Activated naive CD4-positive, alpha-beta T cell treated with anti-CD3 and anti-CD28 coated beads, Interleukin-2, amount 50 U/mL, for 24 hours (primary cell): ENCODE data around the gene CLSTN2.

Source experiments
- H3K27ac Mint-ChIP-seq: one replicate; pipeline ENCODE4 v1.8.0; 2021; ENCODE audit warnings: mild to moderate bottlenecking, mixed read lengths
- H3K27me3 Mint-ChIP-seq: one replicate; pipeline ENCODE4 v1.8.0; 2021; ENCODE audit warnings: mixed read lengths
- H3K36me3 Mint-ChIP-seq: one replicate; pipeline ENCODE4 v1.8.0; 2021; ENCODE audit warnings: mixed read lengths
- H3K4me1 Mint-ChIP-seq: one replicate; pipeline ENCODE4 v1.8.0; 2021; ENCODE audit warnings: mixed read lengths
- H3K4me3 Mint-ChIP-seq: one replicate; pipeline ENCODE4 v1.8.0; 2021; ENCODE audit warnings: mild to moderate bottlenecking, mixed read lengths
- H3K9me3 Mint-ChIP-seq: one replicate; pipeline ENCODE4 v1.8.0; 2021; ENCODE audit warnings: mixed read lengths

Gene CLSTN2

DNA sequence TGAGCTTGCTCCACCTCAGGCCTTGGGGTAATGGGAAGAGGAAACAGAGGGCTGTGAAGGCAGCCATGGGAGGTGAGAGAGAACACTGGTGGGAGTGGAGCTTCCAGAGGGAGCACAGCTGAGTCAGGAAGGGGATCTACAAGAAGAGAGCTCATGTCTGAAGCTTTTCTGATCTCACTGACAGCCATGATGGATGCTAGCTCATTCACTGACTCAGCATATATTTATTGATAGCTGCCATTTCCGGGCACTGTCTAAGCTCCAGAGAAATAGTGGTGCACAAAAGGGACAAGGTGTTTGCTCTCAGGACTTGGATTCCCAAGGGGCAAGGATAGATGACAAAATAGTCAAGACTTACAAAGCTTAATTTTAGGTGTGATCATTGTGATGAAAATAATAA is 218.8 kb downstream of the CLSTN2 start:
- no peaks in the 10 kb centered on the region for H3K36me3 Mint-ChIP-seq
- H3K27ac Mint-ChIP-seq, result no peak overlapping the region
- no peaks in the 10 kb centered on the region for H3K9me3 Mint-ChIP-seq
- H3K27me3 Mint-ChIP-seq, result peaks cover 3% of the 10 kb centered on the region
- H3K4me1 Mint-ChIP-seq, result no peaks in the 10 kb centered on the region
- H3K4me3 Mint-ChIP-seq, result no peak overlapping the region

DNA sequence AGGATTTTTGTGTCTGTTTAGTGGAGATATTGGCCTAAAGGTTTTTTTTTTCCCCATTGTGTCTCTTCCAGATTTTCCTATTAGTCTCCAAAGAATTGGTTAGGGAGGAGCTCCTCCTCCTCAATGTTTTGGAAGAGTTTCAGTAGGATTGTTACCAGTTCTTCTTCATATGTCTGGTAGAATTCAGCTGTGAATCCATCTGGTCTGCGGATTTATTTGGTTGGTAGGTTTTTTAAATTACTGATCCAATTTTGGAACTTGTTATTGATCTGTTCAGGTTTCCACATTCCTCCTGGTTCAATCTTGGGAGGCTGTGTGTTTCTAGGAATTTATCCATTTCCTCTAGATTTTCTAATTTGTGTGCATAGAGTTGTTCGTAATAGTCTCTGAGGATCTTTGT is 222.2 kb downstream of the CLSTN2 start:
- H3K27ac Mint-ChIP-seq, result no peak overlapping the region
- no peaks in the 10 kb centered on the region for H3K4me1 Mint-ChIP-seq
- H3K36me3 Mint-ChIP-seq, result no peaks in the 10 kb centered on the region
- H3K27me3 Mint-ChIP-seq, result peaks cover 4% of the 10 kb centered on the region
- no peaks in the 10 kb centered on the region for H3K9me3 Mint-ChIP-seq
- H3K4me3 Mint-ChIP-seq, result no peak overlapping the region

DNA sequence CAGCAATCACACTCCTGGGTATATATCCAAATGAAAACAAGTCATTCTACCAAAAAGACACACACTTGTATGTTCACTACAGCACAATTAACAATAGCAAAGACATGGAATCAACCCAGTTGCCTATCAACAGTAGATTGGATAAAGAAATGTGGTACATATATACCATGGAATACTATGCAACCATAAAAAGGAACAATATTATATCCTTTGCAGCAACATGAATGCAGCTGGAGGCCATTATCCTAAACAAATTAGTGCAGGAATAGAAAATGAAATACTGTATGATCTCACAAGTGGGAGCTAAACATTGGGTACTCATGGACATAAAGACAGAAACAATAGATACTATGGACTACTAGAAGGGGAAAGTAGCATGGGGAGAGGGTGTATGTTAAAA is 224.7 kb downstream of the CLSTN2 start:
- Mint-ChIP-seq H3K36me3 (no peaks in the 10 kb centered on the region), H3K27me3 (peaks cover 4% of the 10 kb centered on the region), H3K27ac (no peak overlapping the region), H3K9me3 (no peaks in the 10 kb centered on the region), H3K4me3 (no peak overlapping the region), H3K4me1 (no peaks in the 10 kb centered on the region)

DNA sequence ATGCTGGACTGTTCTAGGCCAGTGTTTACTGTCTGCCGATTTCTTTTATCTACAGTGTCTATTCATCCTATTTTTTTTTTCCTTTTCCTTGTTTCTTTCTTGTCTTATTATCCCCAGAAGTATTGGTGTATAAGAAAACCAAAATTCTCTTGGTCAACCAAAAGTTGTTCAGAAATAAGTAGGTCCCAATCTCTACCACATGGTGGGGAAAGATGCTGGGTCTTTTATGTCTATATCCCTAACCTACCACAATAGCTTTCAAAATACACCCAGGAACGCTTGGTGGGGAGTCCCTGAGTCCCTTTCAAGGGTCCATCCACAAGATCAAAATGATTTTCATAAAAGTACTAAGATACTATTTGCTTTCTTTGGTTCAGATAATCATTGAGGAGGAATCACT is 225.6 kb downstream of the CLSTN2 start:
- no peaks in the 10 kb centered on the region for H3K36me3 Mint-ChIP-seq
- H3K4me1 Mint-ChIP-seq, result no peaks in the 10 kb centered on the region
- H3K27me3 Mint-ChIP-seq, result peaks cover 4% of the 10 kb centered on the region
- H3K9me3 Mint-ChIP-seq, result no peaks in the 10 kb centered on the region
- H3K4me3 Mint-ChIP-seq, result no peak overlapping the region
- no peak overlapping the region for H3K27ac Mint-ChIP-seq

DNA sequence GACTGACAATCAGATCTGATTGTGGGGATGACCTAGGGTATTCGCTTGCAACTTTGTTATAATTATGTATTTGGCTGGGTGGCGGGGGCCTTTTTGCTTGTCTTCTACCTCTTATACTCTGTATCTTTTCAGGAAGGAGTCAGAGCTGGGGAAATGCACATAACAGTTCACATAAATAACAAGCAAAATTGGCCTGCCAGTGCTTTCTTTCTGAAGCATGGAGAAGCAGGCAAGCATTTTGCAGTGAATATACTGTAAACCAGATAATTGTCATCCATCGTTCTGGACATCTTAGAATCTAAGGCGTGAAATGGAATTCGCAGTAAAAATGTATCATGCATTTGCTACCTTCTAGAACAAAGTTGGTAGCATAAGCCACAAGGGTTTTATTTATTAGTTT is 227.6 kb downstream of the CLSTN2 start:
- Mint-ChIP-seq H3K4me1 (no peaks in the 10 kb centered on the region), H3K9me3 (no peaks in the 10 kb centered on the region), H3K27me3 (peaks cover 2% of the 10 kb centered on the region), H3K4me3 (no peak overlapping the region), H3K27ac (no peak overlapping the region), H3K36me3 (no peaks in the 10 kb centered on the region)

DNA sequence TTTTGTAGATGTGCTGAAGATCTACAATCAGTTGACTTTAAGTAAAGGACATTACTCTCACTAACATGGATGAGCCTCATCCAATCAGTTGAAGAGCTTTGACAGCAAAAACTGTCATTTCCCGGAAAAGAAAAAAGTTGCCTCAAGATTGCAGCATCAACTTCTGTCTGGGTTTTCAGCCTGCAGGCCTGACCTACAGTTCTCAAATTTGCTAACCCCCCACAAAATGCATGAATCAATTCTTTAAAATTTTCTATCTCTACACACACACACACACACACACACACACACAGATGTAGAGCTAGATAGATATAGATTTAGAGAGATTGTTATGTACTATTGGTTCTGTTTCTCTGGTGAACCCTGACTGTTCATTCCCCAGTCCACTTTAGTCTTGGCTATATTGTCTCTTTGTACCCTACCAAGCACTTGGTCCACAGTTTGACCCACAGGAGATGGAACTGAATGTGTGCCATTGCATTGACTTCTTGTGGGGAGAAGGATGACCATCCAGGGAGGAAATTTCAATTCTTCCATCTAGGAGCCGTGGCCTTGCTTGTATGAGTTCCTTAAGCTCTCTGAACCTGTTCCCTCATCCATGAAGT is 228.3 kb downstream of the CLSTN2 start:
- Mint-ChIP-seq H3K4me1 (no peaks in the 10 kb centered on the region), H3K27me3 (peaks cover 2% of the 10 kb centered on the region), H3K4me3 (no peak overlapping the region), H3K27ac (no peak overlapping the region), H3K9me3 (no peaks in the 10 kb centered on the region), H3K36me3 (no peaks in the 10 kb centered on the region)

DNA sequence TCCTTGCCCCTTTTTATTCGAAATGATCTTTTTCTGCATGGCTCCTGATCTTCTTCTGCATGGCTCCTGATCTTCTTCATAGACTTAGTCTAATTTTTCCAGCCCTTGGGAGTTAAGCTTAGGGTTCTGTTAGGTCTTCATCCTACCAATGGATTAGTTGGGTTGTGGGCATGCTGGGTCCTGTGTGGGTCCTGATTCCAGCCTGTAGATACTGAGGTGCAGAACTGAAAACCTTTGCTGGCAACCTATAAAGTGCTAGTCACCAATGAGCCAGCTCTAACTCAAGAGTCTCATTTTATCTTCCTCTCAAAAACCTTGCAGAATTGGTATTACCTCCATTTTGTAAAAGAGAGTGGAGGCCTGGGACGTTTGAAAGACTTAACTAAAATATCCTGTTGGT is 229.2 kb downstream of the CLSTN2 start:
- Mint-ChIP-seq H3K27me3 (peaks cover 2% of the 10 kb centered on the region), H3K36me3 (no peaks in the 10 kb centered on the region), H3K4me1 (no peaks in the 10 kb centered on the region), H3K9me3 (no peaks in the 10 kb centered on the region), H3K4me3 (no peak overlapping the region), H3K27ac (no peak overlapping the region)

DNA sequence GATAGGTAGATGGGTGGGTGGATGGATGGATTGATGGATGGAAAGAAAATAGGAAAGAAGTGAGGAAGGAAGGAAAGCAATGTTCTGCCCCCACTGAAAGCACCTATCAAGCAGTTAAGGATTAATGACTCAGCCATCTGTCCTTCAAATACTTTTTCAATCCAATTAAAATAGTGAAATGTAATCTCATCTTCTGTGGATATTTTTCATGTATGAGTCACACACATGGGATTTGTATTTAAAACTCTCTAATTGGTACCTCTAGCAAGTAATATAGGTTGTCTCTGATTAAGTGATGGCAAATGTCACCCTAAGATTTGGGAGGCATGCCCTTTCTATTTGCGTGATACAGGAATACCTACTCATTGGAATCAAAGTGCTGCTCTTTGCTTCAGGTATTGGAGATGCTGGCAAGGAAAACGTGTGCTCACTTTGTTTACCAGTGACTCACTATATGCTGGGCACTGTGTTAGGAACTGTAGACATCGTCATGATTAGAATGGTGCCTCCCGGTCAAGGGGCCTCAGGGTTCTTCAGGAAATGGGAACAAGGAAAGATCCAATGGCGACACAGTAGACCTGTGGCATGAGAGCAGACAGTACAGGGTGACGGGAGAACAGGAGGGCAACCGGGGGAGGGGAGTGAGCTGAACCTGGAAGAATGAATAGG is 230.1 kb downstream of the CLSTN2 start:
- Mint-ChIP-seq H3K36me3 (no peaks in the 10 kb centered on the region), H3K27me3 (peaks cover 2% of the 10 kb centered on the region), H3K9me3 (no peaks in the 10 kb centered on the region), H3K27ac (no peak overlapping the region), H3K4me3 (no peak overlapping the region), H3K4me1 (no peaks in the 10 kb centered on the region)

DNA sequence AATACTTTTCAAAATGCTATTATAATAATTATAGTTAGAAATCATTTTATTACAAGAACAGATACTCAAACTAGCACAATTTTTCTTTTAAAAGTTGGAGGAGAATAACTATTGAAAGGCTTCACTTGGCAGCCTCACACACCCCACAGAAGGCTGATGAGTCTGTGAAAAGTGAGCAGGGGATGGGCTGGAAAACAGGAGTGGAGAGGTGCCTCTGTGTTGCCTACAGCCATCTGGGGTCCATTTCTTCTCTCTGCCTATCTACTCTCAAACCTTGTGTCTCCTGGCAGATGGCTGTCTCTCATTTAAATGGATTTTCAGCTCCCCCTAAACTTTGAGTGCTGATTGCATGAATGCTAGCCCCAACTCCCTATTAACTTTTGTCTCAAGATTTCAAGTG is 230.8 kb downstream of the CLSTN2 start:
- peaks cover 2% of the 10 kb centered on the region for H3K27me3 Mint-ChIP-seq
- no peak overlapping the region for H3K27ac Mint-ChIP-seq
- H3K36me3 Mint-ChIP-seq, result no peaks in the 10 kb centered on the region
- H3K4me3 Mint-ChIP-seq, result no peak overlapping the region
- no peaks in the 10 kb centered on the region for H3K9me3 Mint-ChIP-seq
- H3K4me1 Mint-ChIP-seq, result no peaks in the 10 kb centered on the region

DNA sequence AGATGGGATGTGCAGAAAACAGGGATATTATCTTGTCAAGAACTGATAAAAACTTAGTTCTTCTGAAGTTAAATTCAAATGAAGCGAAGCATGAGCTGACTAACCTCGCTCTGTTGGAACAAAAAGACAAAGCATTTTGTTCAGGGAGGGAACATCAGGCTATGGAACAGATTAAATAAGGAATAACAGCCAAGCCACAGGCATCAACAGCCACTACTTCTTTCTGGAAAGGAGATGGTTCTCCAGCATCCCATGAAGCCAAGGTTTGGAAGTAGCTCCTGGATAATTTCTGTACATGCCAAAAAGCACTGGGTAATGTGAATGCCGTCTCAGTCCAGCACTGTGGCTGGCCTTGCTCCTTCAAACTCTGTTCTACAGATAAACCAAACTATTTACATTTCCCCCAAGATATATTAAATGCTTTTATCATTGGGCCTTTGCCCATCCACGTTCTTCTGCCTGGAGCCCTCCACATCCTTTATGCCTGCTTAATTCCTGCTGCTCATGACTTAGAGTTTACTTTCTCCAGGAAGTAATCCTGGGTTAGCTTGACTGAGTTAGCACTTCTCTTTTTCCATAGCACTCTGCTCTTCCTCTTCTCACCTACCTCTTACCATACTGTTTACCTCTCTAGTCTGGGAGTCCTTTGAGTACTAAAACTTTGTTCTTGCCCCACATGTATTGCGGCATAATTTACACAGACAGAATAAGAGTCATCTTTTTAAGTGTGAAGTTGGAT is 232.0 kb downstream of the CLSTN2 start:
- H3K36me3 Mint-ChIP-seq, result no peaks in the 10 kb centered on the region
- no peak overlapping the region for H3K27ac Mint-ChIP-seq
- H3K4me1 Mint-ChIP-seq, result no peaks in the 10 kb centered on the region
- H3K9me3 Mint-ChIP-seq, result no peaks in the 10 kb centered on the region
- peaks cover 3% of the 10 kb centered on the region for H3K27me3 Mint-ChIP-seq
- H3K4me3 Mint-ChIP-seq, result no peak overlapping the region

DNA sequence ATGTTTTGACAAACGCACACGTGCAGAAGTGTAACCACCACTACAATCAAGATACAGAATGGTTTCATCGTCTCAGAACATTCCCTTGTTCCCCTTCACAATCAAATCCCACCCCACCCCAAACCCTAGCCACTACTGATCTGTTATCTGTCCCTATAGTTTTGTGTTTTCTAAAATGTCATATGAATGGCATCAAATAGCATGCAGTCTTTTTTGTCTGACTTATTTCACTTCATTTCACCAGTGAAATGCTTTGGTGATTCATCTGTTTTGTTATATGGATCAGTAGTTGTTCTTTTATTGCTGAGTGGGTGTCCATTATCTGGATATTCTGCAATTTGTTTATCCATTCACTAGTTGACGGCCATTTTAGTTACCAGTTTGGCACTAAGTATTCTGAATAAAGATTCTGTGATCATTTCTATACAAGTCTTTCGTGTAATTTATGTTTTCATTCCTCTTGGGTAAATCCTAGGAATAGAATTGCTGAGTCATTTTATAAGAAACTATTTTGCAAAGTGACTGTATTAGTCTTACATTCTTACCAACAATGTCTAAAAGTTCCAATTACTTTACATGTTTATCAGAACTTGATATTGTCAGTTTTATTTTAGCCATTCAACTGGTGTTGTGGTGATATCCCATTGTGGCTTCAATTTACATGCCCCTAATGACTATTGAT is 232.8 kb downstream of the CLSTN2 start:
- Mint-ChIP-seq H3K4me3 (no peak overlapping the region), H3K27me3 (peaks cover 2% of the 10 kb centered on the region), H3K36me3 (no peaks in the 10 kb centered on the region), H3K9me3 (no peaks in the 10 kb centered on the region), H3K4me1 (no peaks in the 10 kb centered on the region), H3K27ac (no peak overlapping the region)

DNA sequence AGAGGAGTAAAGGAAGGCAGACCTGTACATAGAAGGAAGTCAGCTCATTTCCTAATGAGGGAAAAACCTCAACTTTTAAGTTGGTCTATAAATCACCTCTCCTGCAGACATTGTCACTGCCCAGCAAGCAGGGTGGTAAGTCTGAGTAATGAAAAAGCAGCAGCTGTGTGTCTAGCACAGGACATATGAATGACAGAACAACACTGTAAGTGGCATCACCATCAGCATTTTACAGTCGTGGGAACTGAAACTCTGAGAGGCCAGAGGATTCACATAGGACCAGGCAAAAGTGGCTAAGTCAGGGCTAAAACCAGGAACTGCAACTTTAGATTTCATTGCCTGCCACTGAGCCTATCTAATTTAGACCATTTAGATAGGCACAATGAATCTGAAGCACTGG is 235.6 kb downstream of the CLSTN2 start:
- Mint-ChIP-seq H3K4me3 (no peak overlapping the region), H3K4me1 (no peaks in the 10 kb centered on the region), H3K27ac (no peak overlapping the region), H3K36me3 (no peaks in the 10 kb centered on the region), H3K27me3 (peaks cover 6% of the 10 kb centered on the region), H3K9me3 (no peaks in the 10 kb centered on the region)

DNA sequence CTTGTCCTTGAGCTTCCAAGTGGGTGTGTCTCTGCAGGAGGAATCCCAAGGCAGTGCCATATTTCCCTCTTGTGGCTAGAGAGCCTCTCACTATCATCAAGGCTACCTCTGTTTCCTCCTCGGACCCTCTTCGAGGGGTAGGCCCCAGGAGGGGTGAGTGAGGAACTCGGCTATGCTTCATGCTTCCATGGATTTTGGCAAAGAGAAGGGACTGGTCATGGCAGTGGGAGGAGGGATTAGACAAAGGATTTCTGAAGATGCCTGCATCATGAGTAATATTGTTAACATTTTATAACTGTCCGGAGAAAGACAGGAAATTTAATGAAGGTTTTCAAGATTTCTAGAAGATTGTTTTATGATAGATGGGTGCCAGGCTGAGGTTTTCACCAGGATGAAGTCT is 241.5 kb downstream of the CLSTN2 start:
- no peaks in the 10 kb centered on the region for H3K9me3 Mint-ChIP-seq
- H3K27ac Mint-ChIP-seq, result no peak overlapping the region
- peaks cover 5% of the 10 kb centered on the region for H3K27me3 Mint-ChIP-seq
- H3K4me1 Mint-ChIP-seq, result no peaks in the 10 kb centered on the region
- no peaks in the 10 kb centered on the region for H3K36me3 Mint-ChIP-seq
- H3K4me3 Mint-ChIP-seq, result no peak overlapping the region

DNA sequence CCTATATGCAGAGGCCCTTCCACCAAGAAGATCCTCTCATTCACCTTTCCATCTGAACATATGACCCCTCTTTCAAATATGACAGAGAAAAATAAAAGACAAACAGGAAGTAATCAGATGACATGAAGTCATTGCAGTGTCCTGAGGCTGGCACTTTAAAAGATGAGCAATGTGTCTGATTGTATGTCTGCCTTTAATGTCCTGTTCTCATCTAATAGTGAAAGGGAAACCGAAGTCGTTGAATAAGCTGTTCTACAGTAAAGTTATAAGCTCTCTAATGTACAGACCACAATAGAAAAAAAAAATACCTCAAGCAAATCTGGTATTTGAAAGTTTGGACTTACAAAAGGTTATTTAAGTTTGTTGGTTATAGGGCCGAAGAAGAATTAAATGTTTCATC is 243.0 kb downstream of the CLSTN2 start:
- Mint-ChIP-seq H3K27ac (no peak overlapping the region), H3K4me3 (no peak overlapping the region), H3K4me1 (no peaks in the 10 kb centered on the region), H3K36me3 (no peaks in the 10 kb centered on the region), H3K9me3 (no peaks in the 10 kb centered on the region), H3K27me3 (peaks cover 8% of the 10 kb centered on the region)

DNA sequence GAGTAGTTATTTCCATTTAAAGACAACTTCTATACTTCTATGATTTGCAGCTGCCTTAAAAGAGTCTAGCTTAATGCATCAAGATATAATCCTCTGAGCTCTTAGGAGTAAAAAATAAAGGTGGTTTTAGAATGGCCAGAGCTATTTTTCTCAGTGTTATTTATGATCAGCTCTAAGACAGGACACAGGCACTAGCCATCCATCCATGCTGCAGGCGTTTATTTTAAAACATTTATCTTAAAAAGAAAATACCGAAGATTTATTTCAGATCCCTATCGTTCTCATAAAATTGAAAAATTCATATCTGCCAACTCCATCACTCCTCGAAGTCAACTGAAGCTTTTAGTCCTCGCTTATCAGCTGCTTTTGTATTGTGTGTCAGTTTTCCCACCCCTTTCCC is 243.5 kb downstream of the CLSTN2 start:
- Mint-ChIP-seq H3K4me1 (no peaks in the 10 kb centered on the region), H3K27ac (no peak overlapping the region), H3K27me3 (peaks cover 8% of the 10 kb centered on the region), H3K9me3 (no peaks in the 10 kb centered on the region), H3K4me3 (no peak overlapping the region), H3K36me3 (no peaks in the 10 kb centered on the region)

DNA sequence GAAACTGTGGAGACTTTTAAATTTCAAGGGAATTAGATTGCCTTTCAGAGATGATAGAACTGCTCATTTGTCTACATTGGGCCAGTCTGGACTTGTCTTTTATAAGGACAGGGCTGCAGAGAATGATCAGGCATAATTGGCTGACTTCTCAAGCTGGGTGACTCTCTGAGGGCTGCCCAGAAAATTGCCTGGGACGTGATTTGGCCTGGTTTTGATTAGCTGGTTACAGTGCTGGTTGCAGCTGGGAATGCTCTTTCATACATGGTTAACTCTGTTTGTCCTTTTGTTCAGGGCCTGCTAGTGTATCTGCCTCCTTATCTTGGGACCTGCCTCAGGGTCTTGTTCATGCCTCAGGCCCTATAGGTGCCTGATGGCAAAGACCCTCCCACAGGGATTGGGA is 245.6 kb downstream of the CLSTN2 start:
- Mint-ChIP-seq H3K27ac (no peak overlapping the region), H3K27me3 (peaks cover 4% of the 10 kb centered on the region), H3K4me3 (no peak overlapping the region), H3K4me1 (no peaks in the 10 kb centered on the region), H3K36me3 (no peaks in the 10 kb centered on the region), H3K9me3 (no peaks in the 10 kb centered on the region)
